Measurements from ENCODE around the gene SEL1L. TPM values are rescaled to one million over a fixed set of nuclear protein-coding genes. Genes with fewer than 3 reads are reported as not detected.

The SEL1L gene
- total and polyA plus RNA-seq, 3 donors from 2014 or later = 30.2 to 40.7 (median 40.0) TPM

- DNase-seq = peak; percentile 81
- H3K27ac ChIP-seq = peak overlapping the region in 1 of 2 donors; percentile 62
- H3K4me3 ChIP-seq = peak overlapping the region; percentile 68 to 70
- no peaks in the 10 kb centered on the region for H3K27me3 ChIP-seq
- H3K4me1 ChIP-seq = peaks cover 16% of the 10 kb centered on the region
- WGBS, 2 donors = 3 to 12% methylated on average over 7 to 12 of the region's 79 CpGs
- no peaks in the 10 kb centered on the region for H3K9me3 ChIP-seq
- no peaks in the 10 kb centered on the region for H3K36me3 ChIP-seq (ENCODE audit: low read depth, missing control alignments)
- intact Hi-C loops (cut with DNase I; ENCODE audit: low total_unique reads) = no loop called here
- TF ChIP-seq POLR2A (IDR thresholded peaks at IDR 0.05) (no peak), CTCF (IDR thresholded peaks at IDR 0.05) (no peak)
Observed at GRCh38 chr14:81436296-81437138, 97.1 kb downstream of the SEL1L start.

GRCh38 chr14:81435391-81436295, 98.0 kb downstream of the SEL1L start:
- intact Hi-C loops (cut with DNase I; ENCODE audit: low total_unique reads) = no loop called here
- H3K27ac ChIP-seq = peak overlapping the region in 1 of 2 donors; percentile 62

GRCh38 chr14:81435048-81435390, 98.6 kb downstream of the SEL1L start:
- WGBS, 2 donors = 5 to 6% methylated on average over 6 of the region's 6 CpGs
- DNase-seq = no peak
- H3K27ac ChIP-seq = no peak overlapping the region
- TF ChIP-seq CTCF (IDR thresholded peaks at IDR 0.05) (no peak), POLR2A (IDR thresholded peaks at IDR 0.05) (no peak)
- no peaks in the 10 kb centered on the region for H3K27me3 ChIP-seq
- H3K4me1 ChIP-seq = peaks cover 16% of the 10 kb centered on the region
- H3K36me3 ChIP-seq (ENCODE audit: low read depth, missing control alignments) = no peaks in the 10 kb centered on the region
- H3K9me3 ChIP-seq = no peaks in the 10 kb centered on the region
- intact Hi-C loops (cut with DNase I; ENCODE audit: low total_unique reads) = no loop called here
- H3K4me3 ChIP-seq = peak overlapping the region; percentile 68 to 70

More at GRCh38 chr14:81435391-81436295, 98.0 kb downstream of the SEL1L start:
- no peak for TF ChIP-seq POLR2A (IDR thresholded peaks at IDR 0.05)
- TF ChIP-seq CTCF (IDR thresholded peaks at IDR 0.05) = no peak
- Histone ChIP-seq H3K4me3 (peak overlapping the region; percentile 68 to 70), H3K9me3 (no peaks in the 10 kb centered on the region), H3K36me3 (ENCODE audit: low read depth, missing control alignments) (no peaks in the 10 kb centered on the region), H3K27me3 (no peaks in the 10 kb centered on the region), H3K4me1 (peaks cover 16% of the 10 kb centered on the region)
- DNase-seq = peak; percentile 46
- WGBS, 2 donors = 0 to 3% methylated on average over 9 to 42 of the region's 73 CpGs

GRCh38 chr14:81434230-81434629, 99.4 kb downstream of the SEL1L start:
- Histone ChIP-seq H3K27ac (no peak overlapping the region), H3K4me1 (peaks cover 16% of the 10 kb centered on the region), H3K27me3 (no peaks in the 10 kb centered on the region), H3K9me3 (no peaks in the 10 kb centered on the region), H3K4me3 (no peak overlapping the region), H3K36me3 (ENCODE audit: low read depth, missing control alignments) (no peaks in the 10 kb centered on the region)
- 40 to 50% methylated on average over 4 of the region's 4 CpGs for WGBS, 2 donors
- DNase-seq = no peak
- intact Hi-C loops (cut with DNase I; ENCODE audit: low total_unique reads) = no loop called here
- TF ChIP-seq POLR2A (IDR thresholded peaks at IDR 0.05) = no peak
- TF ChIP-seq CTCF (IDR thresholded peaks at IDR 0.05) = no peak
